ENCODE measurements around the gene RNF123.

Gene RNF123

GRCh38 chr3:49662021-49662420 is 27.3 kb upstream of the RNF123 start:
- Histone ChIP-seq H3K27me3 (ENCODE audit: insufficient read depth, poor library complexity, severe bottlenecking) (no peaks in the 10 kb centered on the region), H3K4me3 (replicated peaks; ENCODE audit: insufficient read depth, low read length) (no peak overlapping the region), H3K27ac (replicated peaks) (no peak overlapping the region)
- DNase-seq (ENCODE audit: low read depth in 1 of 2, low spot score in 1 of 2) = no peak
- TF ChIP-seq, protein P1, sequence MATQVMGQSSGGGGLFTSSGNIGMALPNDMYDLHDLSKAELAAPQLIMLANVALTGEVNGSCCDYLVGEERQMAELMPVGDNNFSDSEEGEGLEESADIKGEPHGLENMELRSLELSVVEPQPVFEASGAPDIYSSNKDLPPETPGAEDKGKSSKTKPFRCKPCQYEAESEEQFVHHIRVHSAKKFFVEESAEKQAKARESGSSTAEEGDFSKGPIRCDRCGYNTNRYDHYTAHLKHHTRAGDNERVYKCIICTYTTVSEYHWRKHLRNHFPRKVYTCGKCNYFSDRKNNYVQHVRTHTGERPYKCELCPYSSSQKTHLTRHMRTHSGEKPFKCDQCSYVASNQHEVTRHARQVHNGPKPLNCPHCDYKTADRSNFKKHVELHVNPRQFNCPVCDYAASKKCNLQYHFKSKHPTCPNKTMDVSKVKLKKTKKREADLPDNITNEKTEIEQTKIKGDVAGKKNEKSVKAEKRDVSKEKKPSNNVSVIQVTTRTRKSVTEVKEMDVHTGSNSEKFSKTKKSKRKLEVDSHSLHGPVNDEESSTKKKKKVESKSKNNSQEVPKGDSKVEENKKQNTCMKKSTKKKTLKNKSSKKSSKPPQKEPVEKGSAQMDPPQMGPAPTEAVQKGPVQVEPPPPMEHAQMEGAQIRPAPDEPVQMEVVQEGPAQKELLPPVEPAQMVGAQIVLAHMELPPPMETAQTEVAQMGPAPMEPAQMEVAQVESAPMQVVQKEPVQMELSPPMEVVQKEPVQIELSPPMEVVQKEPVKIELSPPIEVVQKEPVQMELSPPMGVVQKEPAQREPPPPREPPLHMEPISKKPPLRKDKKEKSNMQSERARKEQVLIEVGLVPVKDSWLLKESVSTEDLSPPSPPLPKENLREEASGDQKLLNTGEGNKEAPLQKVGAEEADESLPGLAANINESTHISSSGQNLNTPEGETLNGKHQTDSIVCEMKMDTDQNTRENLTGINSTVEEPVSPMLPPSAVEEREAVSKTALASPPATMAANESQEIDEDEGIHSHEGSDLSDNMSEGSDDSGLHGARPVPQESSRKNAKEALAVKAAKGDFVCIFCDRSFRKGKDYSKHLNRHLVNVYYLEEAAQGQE (IDR thresholded peaks at IDR 0.05; ENCODE audit: insufficient replicate concordance, low read depth) = no peak
- no peak for TF ChIP-seq POLR2AphosphoS5 (IDR thresholded peaks at IDR 0.05; ENCODE audit: low read depth)

DNA sequence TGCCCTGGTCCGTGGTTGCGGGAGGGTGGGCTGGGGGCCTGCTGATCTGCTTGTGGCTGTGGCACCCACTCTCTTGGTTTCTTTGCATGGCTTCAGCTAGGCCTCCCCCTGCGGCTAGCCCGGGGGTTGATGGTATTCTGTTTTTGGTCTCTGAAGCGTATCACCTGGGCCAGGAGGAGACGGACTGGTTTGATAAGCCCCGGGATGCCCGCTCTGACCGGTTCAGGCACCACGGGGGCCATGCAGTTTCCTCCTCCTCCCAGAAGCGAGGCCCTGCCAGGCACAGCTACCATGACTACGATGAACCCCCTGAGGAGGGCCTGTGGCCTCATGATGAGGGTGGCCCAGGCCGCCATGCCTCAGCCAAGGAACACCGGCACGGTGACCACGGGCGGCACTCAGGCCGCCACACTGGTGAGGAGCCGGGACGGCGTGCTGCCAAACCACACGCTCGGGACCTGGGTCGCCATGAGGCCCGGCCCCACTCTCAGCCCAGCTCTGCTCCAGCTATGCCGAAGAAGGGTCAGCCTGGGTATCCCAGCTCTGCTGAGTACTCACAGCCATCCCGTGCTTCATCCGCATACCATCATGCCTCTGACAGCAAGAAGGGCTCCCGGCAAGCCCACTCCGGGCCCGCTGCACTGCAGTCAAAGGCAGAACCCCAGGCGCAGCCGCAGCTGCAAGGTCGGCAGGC is 26.5 kb upstream of the RNF123 start:
- no peak overlapping the region for H3K4me3 ChIP-seq (replicated peaks; ENCODE audit: insufficient read depth, low read length)
- TF ChIP-seq POLR2AphosphoS5 (IDR thresholded peaks at IDR 0.05; ENCODE audit: low read depth) (no peak), GABPA (IDR thresholded peaks at IDR 0.05; ENCODE audit: low read depth) (no peak), SPI1 (IDR thresholded peaks at IDR 0.05; ENCODE audit: borderline replicate concordance, low read depth) (no peak)
- TF ChIP-seq, protein P2, sequence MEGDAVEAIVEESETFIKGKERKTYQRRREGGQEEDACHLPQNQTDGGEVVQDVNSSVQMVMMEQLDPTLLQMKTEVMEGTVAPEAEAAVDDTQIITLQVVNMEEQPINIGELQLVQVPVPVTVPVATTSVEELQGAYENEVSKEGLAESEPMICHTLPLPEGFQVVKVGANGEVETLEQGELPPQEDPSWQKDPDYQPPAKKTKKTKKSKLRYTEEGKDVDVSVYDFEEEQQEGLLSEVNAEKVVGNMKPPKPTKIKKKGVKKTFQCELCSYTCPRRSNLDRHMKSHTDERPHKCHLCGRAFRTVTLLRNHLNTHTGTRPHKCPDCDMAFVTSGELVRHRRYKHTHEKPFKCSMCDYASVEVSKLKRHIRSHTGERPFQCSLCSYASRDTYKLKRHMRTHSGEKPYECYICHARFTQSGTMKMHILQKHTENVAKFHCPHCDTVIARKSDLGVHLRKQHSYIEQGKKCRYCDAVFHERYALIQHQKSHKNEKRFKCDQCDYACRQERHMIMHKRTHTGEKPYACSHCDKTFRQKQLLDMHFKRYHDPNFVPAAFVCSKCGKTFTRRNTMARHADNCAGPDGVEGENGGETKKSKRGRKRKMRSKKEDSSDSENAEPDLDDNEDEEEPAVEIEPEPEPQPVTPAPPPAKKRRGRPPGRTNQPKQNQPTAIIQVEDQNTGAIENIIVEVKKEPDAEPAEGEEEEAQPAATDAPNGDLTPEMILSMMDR (IDR thresholded peaks at IDR 0.05; ENCODE audit: insufficient read depth, low read length) = no peak
- TF ChIP-seq, protein P1 (IDR thresholded peaks at IDR 0.05; ENCODE audit: insufficient replicate concordance, low read depth) = no peak
- DNase-seq (ENCODE audit: low read depth in 1 of 2, low spot score in 1 of 2) = no peak
- H3K27me3 ChIP-seq (ENCODE audit: insufficient read depth, poor library complexity, severe bottlenecking) = no peaks in the 10 kb centered on the region
- no peak overlapping the region for H3K27ac ChIP-seq (replicated peaks)

DNA sequence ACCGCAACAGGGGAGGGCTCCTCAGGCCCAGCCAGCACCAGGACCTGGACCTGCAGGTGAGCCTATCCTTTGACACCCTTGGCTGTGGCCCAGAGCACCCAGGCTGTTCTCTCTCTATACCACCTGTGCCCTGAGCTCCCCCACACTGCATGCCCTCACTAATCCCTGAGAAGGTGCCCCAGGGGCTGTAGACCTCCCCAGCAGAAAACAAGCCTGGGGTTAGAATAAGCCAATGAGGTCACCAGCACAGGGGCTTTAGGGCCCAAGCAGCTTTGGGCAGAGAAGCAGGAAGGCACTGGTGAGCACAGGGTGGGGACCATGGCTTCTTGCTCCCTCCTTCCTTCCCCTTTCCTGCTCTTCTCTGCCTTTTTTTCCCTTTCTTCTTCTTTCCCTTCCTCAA is 25.5 kb upstream of the RNF123 start:
- TF ChIP-seq, protein P1 (IDR thresholded peaks at IDR 0.05; ENCODE audit: insufficient replicate concordance, low read depth) = no peak
- TF ChIP-seq, protein P2 (IDR thresholded peaks at IDR 0.05; ENCODE audit: insufficient read depth, low read length) = no peak
- no peak for TF ChIP-seq SPI1 (IDR thresholded peaks at IDR 0.05; ENCODE audit: borderline replicate concordance, low read depth)
- TF ChIP-seq POLR2AphosphoS5 (IDR thresholded peaks at IDR 0.05; ENCODE audit: low read depth) = no peak
- TF ChIP-seq GABPA (IDR thresholded peaks at IDR 0.05; ENCODE audit: low read depth) = no peak
- Histone ChIP-seq H3K27me3 (ENCODE audit: insufficient read depth, poor library complexity, severe bottlenecking) (no peaks in the 10 kb centered on the region), H3K4me3 (replicated peaks; ENCODE audit: insufficient read depth, low read length) (no peak overlapping the region), H3K27ac (replicated peaks) (no peak overlapping the region)
- DNase-seq (ENCODE audit: low read depth in 1 of 2, low spot score in 1 of 2) = no peak

All from HL-60 (cell line).